HEK293T (cell line): ENCODE results near the gene LEPR.

ENCODE experiments used
- BHLHE40 ChIP-seq: fragments of 450-650 bp; IDR thresholded peaks from 2 replicates; pipeline ENCODE4 v1.6.1; 2016; ENCODE audit warnings: mild to moderate bottlenecking, moderate library complexity, borderline replicate concordance
- FOXA1 ChIP-seq: fragments of 450-650 bp; IDR thresholded peaks from 2 replicates; pipeline ENCODE4 v1.6.1; 2016; ENCODE audit warnings: mild to moderate bottlenecking
- FOXK2 ChIP-seq: fragments of 450-650 bp; IDR thresholded peaks from 2 replicates; pipeline ENCODE4 v1.6.1; 2016; ENCODE audit warnings: mild to moderate bottlenecking
- FOXM1 ChIP-seq: fragments of 450-650 bp; IDR thresholded peaks from 2 replicates; pipeline ENCODE4 v1.6.1; 2017; ENCODE audit warnings: mild to moderate bottlenecking, borderline replicate concordance
- NFRKB ChIP-seq: fragments of 450-650 bp; IDR thresholded peaks from 2 replicates; pipeline ENCODE4 v1.6.1; 2016; ENCODE audit warnings: mild to moderate bottlenecking, moderate library complexity
- SP1 ChIP-seq: fragments of 450-650 bp; IDR thresholded peaks from 2 replicates; pipeline ENCODE4 v1.6.1; 2017
- TARDBP ChIP-seq: fragments of 450-650 bp; IDR thresholded peaks from 2 replicates; pipeline ENCODE4 v1.6.1; 2016
- ZNF384 ChIP-seq: fragments of 450-650 bp; IDR thresholded peaks from 2 replicates; pipeline ENCODE4 v1.6.1; 2016

- no peak for TF ChIP-seq FOXM1
- TF ChIP-seq SP1, result no peak
- TF ChIP-seq TARDBP, result no peak
- no peak for TF ChIP-seq ZNF384
- no peak for TF ChIP-seq NFRKB
- TF ChIP-seq BHLHE40, result no peak
- no peak for TF ChIP-seq FOXA1
- TF ChIP-seq FOXK2, result no peak
These were observed 19.9 kb downstream of the LEPR start for GRCh38 chr1:65440322-65440900.
